RWPE2 (cell line): Measurements from ENCODE around the gene ARL5C.

Source experiments
- ATAC-seq: fragments of 200-7000 bp; cut with Tn5 transposase; 3 replicates; pipeline ENCODE4 v1.9.1; 2021; ENCODE audit warnings: low read depth
- DNase-seq: peaks from one replicate; pipeline ENCODE4 v3.0.0-alpha.2; 2020; ENCODE audit warnings: low spot score
- H3K27ac ChIP-seq: fragments of 450-650 bp; 2 replicates; pipeline ENCODE4 v1.5.1; 2017; ENCODE audit warnings: mild to moderate bottlenecking; ENCODE audit not compliant: poor library complexity, severe bottlenecking
- H3K27me3 ChIP-seq: fragments of 250-450 bp; sonication (Bioruptor Pico); 2 replicates; pipeline ENCODE4 v1.5.1; 2021; ENCODE audit warnings: mild to moderate bottlenecking, moderate library complexity; ENCODE audit not compliant: insufficient read depth, poor library complexity, severe bottlenecking
- H3K36me3 ChIP-seq: fragments of 250-450 bp; sonication (Bioruptor Pico); 2 replicates; pipeline ENCODE4 v1.5.1; 2020; ENCODE audit warnings: low read depth, mild to moderate bottlenecking, moderate library complexity
- H3K4me1 ChIP-seq: fragments of 250-450 bp; sonication (Bioruptor Pico); 2 replicates; pipeline ENCODE4 v1.5.1; 2021; ENCODE audit warnings: mild to moderate bottlenecking, moderate library complexity; ENCODE audit not compliant: insufficient read depth, poor library complexity, severe bottlenecking
- H3K4me3 ChIP-seq: fragments of 250-450 bp; sonication (Bioruptor Pico); 2 replicates; pipeline ENCODE4 v1.5.1; 2021; ENCODE audit warnings: mild to moderate bottlenecking, moderate library complexity; ENCODE audit not compliant: severe bottlenecking
- H3K9me3 ChIP-seq: fragments of 250-450 bp; sonication (Bioruptor Pico); 2 replicates; pipeline ENCODE4 v1.5.1; 2021; ENCODE audit warnings: mild to moderate bottlenecking, moderate library complexity; ENCODE audit not compliant: severe bottlenecking
- CTCF ChIP-seq: fragments of 450-650 bp; IDR thresholded peaks from one replicate; pipeline ENCODE4 v1.5.1; 2017; ENCODE audit warnings: mild to moderate bottlenecking, moderate library complexity; ENCODE audit not compliant: poor library complexity, severe bottlenecking

The ARL5C gene

GRCh38 chr17:39200957-39201510 lies 35.1 kb upstream of the ARL5C start:
- TF ChIP-seq CTCF, result no peak
- Histone ChIP-seq H3K27ac (peak overlapping the region; percentile 78), H3K36me3 (peaks cover 49% of the 10 kb centered on the region), H3K9me3 (no peaks in the 10 kb centered on the region), H3K27me3 (no peaks in the 10 kb centered on the region), H3K4me3 (peak overlapping the region; percentile 79), H3K4me1 (peaks cover 6% of the 10 kb centered on the region)
- ATAC-seq, result no peak
- no peak for DNase-seq

- no peaks in the 10 kb centered on the region for H3K27me3 ChIP-seq
- no peak for DNase-seq
- H3K36me3 ChIP-seq, result peaks cover 48% of the 10 kb centered on the region
- no peaks in the 10 kb centered on the region for H3K9me3 ChIP-seq
- peaks cover 6% of the 10 kb centered on the region for H3K4me1 ChIP-seq
- ATAC-seq, result 0 out of 3 replicates have a peak, but pooled peaks have one; percentile 24
- TF ChIP-seq CTCF, result no peak
- H3K27ac ChIP-seq, result peak within 1 kb of the TSS; percentile 78
- peak within 1 kb of the TSS; percentile 79 for H3K4me3 ChIP-seq
Observed at GRCh38 chr17:39200070-39200879, 34.3 kb upstream of the ARL5C start, which contains the start of gene RPL19. Gene RPL19, plus strand, starts transcription at chr17:39200283. Its CDS starts 62 bp downstream, at chr17:39200345.

- ATAC-seq, result peak; percentile 24; the same call in 1 of the 3 replicates
- Histone ChIP-seq H3K36me3 (peaks cover 43% of the 10 kb centered on the region), H3K4me3 (peak overlapping the region; percentile 79), H3K9me3 (no peaks in the 10 kb centered on the region), H3K4me1 (peaks cover 6% of the 10 kb centered on the region), H3K27me3 (no peaks in the 10 kb centered on the region), H3K27ac (peak overlapping the region; percentile 78)
- TF ChIP-seq CTCF, result no peak
- peak; percentile 85 for DNase-seq
Observed at GRCh38 chr17:39199820-39200069, 33.8 kb upstream of the ARL5C start.

GRCh38 chr17:39198186-39198566 lies 32.2 kb upstream of the ARL5C start:
- no peaks in the 10 kb centered on the region for H3K9me3 ChIP-seq
- peak overlapping the region; percentile 78 for H3K27ac ChIP-seq
- peaks cover 6% of the 10 kb centered on the region for H3K4me1 ChIP-seq
- ATAC-seq (no peak), DNase-seq (no peak)
- H3K27me3 ChIP-seq, result no peaks in the 10 kb centered on the region
- peaks cover 39% of the 10 kb centered on the region for H3K36me3 ChIP-seq
- no peak for TF ChIP-seq CTCF
- H3K4me3 ChIP-seq, result no peak overlapping the region
